HG03039 (cell line): Measurements from ENCODE around the gene MCRIP2.

ENCODE experiments used
- ATAC-seq: cut with Tn5 transposase; IDR thresholded peaks from one replicate; pipeline ENCODE4 v1.9.1; 2021; ENCODE audit warnings: mild to moderate bottlenecking, moderate library complexity; ENCODE audit not compliant: unreplicated experiment

The MCRIP2 gene

DNA sequence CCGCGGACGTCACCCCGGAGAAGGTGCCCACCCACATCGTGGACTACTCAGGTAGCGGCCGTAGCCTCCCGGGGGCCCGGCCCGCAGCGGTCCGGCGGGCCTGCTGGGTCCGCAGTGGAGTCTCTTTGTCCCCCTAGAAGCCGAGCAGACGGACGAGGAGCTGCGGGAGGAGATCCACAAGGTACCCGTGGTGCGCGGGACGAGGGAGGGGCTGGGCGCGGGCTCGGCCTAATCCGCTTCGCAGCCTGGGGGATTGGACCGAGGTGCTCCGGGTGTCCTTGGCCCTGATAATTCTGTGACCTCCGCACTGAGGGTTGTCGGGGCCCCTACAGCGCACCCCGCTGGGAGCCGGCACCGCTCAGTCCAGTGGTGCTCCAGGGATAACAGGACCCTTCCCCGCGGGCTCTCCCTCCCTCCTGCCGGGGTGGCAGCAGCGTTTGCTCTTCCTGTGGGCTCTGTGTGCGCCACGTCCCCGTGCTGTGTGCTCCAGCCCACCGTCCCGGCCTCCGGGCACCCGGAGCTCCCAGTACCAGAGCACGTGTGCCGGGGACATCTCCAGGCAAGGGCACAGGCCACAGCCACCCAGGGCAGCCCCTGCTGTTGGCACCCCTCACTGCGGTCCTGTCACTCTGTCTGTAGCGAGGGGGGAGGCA, 27.0 kb downstream of the MCRIP2 start:
- no peak for ATAC-seq

DNA sequence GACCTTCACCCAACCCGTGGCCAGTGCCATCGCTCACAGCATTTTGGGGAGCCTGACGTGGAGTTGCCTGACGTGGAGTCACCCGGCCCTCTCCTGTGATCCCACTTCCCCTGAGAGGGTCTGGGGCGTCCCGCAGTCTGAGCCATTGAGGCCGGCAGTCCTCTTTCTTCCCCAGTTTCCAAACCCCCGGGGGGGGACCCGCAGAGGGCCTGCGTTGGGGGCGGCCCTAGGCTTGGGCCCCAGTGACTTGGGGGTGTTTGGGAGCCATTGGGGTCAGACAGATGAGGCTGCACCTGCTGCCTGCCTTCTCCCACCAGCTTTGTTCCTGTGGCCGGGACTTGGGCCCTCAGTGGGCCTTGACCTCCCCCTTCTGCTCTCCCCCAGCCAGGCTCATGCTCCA, 28.0 kb downstream of the MCRIP2 start:
- no peak for ATAC-seq

DNA sequence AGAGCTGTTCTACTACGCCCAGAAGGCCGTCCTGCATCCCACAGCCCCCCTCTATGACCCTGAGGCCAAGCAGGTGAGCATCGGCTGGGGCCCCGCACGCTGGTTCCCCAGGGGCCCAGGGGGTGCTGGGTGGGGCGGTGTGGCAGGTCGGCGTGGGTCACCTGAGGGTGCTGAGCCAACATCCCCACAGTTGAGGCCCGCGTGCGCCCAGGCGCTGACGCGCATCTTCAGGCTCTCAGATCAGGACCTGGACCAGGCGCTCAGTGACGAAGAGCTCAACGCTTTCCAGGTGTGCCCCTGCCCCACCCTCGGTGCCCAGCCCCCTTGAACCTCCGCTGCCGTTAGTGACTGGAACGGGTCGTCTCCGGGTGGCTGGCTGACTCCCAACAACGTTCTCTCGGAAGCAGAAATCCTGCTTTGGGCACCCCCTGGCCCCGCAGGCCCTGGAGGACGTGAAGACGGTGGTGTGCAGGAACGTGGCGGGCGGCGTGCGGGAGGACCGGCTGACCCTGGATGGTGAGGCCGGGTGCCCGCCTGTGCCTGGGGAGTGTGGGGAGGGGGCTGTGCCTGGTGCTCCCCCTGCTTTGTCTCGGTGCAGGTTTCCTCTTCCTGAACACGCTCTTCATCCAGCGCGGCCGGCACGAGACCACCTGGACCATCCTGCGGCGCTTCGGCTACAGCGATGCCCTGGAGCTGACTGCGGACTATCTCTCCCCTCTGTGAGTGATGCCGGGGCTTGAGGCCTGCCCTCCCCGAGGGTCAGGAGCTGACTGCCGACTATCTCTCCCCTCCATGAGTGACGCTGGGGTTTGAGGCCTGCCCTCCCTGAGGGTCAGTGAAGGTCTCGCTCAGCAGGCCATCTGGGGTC, 29.1 kb downstream of the MCRIP2 start:
- no peak for ATAC-seq

DNA sequence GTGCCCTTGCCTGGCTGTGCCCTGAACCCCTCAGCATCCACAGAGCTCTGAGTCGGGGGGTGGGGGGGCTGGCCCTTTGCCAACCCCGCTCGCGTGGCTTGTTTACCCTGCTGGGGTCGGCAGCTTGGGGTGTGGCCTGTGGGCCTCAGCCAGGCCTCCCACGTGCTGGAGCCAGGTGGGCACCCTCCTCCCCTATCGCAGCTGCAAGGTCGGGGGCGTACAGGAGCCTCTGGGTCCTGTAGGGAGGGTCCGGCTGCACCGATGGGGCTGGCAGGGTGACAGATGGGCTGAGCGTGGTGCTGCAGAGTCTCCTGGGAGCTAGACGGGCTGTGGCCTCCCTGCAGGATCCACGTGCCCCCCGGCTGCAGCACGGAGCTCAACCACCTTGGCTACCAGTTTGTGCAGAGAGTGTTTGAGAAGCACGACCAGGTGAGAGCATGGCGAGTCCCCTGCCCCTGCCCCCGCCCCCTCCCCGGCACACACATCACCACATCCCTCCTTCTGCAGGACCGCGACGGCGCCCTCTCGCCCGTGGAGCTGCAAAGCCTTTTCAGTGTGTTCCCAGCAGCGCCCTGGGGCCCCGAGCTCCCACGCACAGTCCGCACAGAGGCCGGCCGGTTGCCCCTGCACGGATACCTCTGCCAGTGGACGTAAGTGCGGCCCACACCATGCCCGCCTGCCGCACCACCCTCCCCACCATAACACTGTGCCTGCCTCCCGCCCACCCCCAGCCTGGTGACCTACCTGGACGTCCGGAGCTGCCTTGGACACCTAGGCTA, 29.9 kb downstream of the MCRIP2 start:
- no peak for ATAC-seq

DNA sequence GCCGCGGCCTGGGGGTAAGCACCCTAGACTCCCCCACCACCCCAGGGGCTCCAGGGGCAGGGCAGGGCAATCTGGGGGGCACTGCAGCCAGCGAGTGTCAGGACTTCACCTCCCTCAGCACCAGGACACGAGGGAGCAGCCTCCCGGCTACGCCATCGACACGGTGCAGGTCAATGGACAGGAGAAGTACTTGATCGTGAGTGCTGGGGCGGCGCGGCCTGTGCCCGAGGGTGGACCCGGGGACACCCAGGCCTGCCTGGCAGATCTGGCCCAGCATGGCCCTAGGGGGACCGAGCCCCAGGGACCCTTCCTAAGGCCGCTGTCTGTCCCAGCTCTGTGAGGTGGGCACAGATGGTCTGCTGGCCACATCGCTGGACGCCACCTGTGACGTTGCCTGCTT, 30.7 kb downstream of the MCRIP2 start:
- ATAC-seq = no peak

DNA sequence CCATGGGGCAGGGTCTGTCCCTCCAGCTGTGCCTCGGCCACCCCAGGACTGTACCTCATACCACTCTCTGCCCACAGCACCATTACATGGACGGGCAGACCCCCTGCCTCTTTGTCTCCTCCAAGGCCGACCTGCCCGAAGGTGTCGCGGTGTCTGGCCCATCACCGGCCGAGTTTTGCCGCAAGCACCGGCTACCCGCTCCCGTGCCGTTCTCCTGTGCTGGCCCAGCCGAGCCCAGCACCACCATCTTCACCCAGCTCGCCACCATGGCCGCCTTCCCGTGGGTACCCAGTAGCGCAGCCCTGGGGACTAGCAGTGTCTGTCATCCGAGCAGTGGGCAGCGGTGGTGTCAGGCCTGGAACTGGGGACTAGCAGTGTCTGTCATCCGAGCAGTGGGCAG, 31.2 kb downstream of the MCRIP2 start:
- ATAC-seq = no peak

DNA sequence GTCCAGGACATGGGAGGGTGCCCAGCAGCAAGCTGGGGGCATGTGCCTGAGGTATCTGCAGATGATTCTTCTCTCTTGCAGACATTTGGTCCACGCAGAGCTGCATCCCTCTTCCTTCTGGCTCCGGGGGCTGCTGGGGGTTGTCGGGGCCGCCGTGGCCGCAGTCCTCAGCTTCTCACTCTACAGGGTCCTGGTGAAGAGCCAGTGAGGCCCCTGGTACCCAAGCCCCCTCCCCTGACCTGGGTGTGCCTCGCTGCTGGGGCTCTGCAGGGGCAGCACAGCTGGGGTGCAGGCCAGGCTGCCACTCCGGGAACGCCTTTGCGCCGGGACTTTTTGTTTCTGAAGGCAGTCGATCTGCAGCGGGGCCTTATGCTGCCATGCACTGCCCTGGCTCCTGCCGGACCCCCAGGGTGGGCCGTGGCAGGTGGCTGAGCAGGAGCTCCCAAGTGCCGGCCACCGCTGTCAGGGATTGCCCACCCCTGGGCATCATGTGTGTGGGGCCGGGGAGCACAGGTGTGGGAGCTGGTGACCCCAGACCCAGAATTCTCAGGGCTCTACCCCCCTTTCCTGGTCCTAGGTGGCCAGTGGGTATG, 31.9 kb downstream of the MCRIP2 start:
- ATAC-seq = no peak

DNA sequence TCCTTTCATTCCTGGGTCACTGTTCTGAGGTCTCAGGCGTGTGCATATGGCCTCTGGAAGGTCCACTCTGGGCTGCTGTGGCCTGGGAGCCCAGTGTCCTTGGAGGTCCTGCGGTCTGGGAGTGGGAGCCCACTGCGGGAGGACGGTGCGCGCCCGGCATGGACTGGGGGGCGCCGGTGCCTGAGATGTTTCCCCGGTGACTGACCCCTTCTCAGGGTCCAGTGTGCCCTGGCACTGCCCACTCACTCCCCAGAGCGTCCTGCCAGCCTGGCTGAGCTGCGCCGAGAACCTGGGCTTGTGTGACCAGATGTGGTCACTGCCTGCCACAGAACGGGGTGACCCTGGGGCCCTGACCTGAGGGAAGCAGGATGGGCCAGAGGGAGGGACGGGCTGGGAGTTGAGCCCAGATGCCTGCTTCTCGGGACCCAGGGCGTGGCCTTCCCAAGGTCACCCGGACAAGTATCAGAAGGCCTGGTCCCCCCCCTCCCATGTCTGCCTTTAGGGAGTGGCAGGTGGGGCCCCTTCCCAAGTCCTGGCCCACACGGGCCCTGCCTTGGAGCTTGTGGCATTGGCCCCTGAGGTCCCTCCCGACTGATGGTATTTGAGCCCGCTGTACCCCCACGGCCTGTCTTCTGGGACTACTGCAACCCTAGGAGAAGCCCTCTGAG, 32.7 kb downstream of the MCRIP2 start:
- ATAC-seq = no peak

DNA sequence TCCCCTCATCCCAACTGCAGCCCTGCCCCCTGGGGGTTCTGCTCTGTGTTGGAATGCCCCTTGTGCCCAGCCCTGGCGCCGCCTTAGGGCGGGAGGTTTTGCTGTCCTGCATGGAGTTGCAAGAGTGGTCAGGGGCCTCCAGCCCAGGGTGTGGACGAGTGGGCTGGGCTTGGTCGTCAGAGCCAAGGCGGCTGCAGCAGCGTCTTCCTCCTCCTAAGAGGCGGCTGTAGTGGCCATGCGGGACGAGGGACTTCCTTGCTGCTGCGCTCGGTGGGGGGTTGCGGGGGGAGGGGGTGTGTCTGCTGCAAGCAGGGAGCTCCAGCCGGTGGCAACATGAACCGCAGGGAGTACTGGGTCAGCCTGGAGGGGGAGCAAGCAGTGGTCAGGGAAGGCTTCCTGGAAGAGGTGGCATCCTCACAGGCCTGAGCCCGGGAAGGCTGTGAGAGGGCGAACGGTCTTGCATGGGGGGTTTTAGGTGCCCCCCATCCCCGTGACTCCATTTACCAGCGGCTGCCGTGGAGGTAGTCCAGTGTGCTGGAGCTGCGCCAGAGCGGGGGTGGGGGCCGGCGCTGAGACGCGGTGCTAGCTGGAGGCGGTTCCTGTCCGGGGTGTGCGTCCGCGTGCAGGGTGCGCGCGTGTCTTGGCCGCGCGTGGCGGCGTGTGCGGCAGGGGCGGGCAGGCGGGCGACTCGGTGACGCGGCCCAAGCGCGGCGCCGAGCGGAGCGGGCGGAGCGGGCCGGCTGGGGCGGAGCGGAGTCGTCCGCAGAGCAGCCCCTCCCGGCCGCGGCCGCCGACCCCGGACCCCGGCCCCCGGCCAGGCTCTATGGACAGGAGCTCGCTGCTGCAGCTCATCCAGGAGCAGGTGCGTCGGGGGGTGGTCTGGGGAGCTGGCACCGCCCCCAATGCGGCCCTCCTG, 33.6 kb downstream of the MCRIP2 start, which contains the start of gene RHBDL1:
RHBDL1 (plus strand) TSS at position 704 of the 916 bp plus-strand sequence; CDS start at position 824, 120 bp downstream.
- ATAC-seq = no peak

DNA sequence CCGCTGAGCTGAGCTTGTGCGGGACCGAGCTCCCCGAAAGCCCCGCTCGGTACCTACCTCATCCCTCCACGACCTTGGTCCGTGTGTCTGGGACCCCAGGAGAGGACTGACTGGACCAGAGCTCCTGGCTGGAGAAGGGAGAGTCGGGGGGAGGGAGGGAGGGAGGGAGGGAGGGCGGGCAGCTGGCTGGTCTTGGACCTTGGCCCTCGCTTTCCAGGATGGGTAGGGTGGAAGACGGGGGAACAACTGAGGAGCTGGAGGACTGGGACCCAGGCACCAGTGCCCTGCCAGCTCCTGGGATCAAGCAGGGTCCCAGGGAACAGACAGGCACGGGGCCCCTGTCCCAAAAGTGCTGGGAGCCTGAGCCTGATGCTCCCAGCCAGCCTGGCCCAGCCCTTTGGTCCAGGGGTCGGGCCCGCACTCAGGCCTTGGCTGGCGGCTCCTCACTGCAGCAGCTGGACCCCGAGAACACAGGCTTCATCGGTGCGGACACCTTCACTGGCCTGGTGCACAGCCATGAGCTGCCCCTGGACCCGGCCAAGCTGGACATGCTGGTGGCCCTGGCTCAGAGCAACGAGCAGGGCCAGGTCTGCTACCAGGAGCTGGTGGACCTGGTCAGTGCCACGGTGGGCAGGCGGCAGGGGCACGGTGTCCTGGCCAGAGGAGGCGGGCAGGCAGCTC, 34.4 kb downstream of the MCRIP2 start:
- no peak for ATAC-seq

DNA sequence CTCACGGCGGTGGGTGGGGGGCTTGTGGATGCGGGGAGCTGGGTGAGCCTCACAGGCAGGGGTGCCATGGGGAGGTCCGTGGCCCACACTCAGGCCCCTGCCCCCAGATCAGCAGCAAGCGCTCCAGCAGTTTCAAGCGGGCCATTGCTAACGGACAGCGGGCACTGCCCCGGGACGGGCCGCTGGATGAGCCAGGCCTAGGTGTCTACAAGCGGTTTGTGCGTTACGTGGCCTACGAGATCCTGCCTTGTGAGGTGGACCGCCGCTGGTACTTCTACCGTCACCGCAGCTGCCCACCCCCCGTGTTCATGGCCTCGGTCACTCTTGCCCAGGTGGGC, 34.9 kb downstream of the MCRIP2 start:
- no peak for ATAC-seq

DNA sequence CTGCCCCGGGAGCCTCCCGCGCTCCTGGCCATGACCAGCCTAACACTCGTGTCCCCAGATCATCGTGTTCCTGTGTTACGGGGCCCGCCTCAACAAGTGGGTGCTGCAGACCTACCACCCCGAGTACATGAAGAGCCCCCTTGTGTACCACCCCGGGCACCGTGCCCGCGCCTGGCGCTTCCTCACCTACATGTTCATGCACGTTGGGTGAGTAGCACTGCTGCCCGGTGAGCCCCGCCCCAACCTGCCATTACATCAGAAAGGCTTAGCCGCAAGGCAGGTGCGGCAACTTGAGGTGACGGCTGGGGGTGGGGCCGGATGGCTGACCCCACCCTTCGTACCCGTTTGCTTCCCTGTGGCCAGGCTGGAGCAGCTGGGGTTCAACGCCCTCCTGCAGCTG, 35.3 kb downstream of the MCRIP2 start:
- no peak for ATAC-seq

DNA sequence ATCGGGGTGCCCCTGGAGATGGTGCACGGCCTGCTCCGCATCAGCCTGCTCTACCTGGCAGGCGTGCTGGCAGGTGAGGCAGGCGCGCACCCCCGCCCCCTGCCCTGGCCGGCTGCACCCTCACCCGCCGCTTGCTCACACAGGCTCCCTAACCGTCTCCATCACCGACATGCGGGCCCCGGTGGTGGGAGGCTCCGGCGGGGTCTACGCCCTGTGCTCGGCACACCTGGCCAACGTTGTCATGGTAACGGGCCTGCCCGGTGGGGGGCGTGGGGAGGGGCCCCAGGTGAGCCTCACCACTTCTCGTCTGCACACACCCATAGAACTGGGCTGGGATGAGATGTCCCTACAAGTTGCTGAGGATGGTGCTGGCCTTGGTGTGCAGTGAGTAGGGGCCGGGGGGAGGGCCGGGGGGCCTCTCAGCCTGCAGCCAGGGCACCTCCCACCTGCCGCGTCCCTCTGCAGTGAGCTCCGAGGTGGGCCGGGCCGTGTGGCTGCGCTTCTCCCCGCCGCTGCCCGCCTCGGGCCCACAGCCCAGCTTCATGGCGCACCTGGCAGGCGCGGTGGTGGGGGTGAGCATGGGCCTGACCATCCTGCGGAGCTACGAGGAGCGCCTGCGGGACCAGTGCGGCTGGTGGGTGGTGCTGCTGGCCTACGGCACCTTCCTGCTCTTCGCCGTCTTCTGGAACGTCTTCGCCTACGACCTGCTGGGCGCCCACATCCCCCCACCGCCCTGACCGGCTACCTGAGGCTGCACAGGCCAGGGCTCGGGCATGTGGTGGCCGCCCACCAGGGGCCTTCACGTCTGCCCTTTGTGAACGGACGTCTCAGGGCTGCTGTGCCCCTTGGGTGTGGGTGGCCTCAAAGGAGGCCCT, 35.9 kb downstream of the MCRIP2 start:
- ATAC-seq = no peak

DNA sequence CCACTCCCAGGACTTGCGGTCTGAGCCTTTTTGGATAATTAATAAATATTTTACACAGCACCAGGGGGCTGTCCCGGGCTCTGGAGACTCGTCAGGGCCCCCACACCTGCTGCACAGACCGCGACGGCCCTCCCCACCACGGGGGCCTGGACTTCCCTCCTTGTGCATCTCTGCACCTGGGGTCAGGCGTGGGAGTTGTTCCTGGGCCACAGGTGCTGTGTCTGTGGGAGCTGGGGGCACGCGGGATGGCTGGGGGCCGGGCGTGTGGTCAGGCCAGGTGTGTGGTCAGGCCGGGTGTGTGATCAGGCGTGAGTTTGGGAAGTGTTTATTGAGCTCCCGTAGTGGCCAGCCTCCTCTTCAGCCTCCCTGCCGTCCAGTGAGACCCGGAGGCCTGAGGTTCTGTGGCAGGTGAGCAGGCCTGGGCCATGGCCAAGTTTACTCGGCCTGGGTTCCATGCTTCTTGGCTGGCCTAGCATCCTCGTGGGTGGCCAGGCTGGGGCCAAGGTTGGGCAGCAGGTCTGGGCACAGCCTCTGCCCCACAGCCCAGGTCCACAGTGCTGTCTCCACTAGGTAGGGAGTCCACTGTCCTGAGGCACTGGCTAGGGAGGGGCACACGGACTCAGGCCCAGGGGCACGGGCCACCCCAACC, 36.7 kb downstream of the MCRIP2 start:
- no peak for ATAC-seq

DNA sequence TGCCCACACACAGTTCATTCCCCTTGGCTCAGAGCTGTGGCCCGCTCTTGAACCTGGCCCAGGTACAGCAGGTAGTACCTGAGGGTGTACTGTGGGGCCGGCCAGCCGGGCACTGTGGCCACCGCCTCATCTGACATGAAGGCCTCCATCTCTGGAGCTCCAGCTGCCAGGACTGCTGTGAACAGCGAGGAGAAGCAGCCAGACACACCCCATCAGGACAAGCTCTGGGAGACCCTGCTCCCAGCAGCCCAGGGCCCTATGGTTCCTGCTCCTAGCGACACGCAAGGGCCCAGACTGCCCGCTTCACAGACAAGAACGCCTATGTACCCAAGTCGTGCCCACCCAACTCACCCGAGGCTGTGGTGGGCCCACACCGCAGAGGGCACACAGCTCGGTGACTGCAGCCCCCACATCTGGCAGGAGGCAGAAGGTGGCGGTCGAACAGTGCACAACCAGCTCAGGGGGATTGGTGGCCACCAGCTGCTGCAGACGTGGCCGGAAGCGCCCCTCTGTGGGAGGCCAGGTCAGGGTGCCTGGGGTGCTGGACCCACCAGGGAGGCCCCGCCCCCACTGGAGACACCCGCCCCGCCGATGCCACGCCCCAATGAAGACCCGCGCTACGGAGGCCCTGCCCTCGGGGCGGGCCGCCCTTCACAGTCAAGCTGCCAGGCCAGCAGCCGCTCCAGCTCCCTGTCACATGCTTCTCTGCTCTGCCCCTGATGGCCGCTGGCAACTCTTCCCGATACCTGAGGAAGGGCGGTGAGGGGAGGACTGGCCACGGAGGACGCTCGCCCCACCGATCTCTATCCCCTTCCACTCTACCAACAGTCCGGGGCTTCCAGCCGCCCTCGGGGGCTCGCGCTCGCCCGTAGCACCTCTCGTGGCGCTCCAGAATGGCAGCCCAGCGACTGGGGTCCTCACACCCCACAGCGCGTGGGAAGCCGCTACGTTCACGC, 37.5 kb downstream of the MCRIP2 start:
- no peak for ATAC-seq

DNA sequence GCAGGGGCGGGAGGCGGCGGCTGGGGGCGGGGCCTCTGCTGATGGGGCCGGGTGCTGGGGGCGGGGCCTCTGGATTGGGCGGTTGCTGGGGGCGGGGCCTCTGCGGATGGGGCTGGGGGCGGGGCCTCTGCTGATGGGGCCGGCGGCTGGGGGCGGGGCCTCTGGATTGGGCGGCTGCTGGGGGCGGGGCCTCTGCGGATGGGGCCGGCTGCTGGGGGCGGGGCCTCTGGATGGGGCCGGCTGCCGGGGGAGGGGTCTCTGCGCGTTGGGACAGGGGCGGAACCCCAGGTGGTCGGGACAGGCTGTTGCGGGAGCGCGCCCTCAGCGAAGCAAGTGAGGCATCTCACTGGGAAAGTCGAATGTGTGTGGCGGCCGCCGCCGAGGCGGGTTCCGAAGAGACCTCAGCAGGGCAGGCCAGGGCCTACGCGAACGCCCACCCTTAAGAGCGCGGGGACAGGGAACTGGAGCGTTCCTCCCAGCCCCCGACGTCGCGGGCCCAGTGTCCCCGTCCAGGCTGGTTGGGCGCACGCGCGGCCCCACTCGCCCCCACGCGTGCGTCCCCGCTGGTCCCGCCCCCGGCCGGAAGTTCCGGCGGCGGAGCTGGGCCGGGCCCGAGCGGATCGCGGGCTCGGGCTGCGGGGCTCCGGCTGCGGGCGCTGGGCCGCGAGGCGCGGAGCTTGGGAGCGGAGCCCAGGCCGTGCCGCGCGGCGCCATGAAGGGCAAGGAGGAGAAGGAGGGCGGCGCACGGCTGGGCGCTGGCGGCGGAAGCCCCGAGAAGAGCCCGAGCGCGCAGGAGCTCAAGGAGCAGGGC, 38.4 kb downstream of the MCRIP2 start, which contains the start of gene STUB1:
STUB1 (plus strand) TSS at position 597 of the 811 bp plus-strand sequence; CDS start at position 713, 116 bp downstream.
- ATAC-seq = peak; percentile 33
